MCF 10A (cell line): ENCODE data around the gene ZNF827. TPM values are rescaled to one million over a fixed set of nuclear protein-coding genes. Genes with fewer than 3 reads are reported as not detected.

Experiments used
- BruUV-seq: library from RNA; stranded (reverse); fragments of 400-500 nt; replicated peaks from 2 replicates; lab custom pipeline; 2021; lab: Mats Ljungman, UMichigan
- CTCF ChIA-PET: fragments of 300-600 bp; sonication (Branson Sonifier 250); formaldehyde crosslinking; extraction: SDS; loops from one replicate; lab custom pipeline; 2021; ENCODE audit warnings: antibody characterized with exemption, inconsistent platforms; lab: Yijun Ruan, JAX
- POLR2A ChIA-PET: fragments of 300-600, 350-650 bp; sonication (Branson Sonifier 250); formaldehyde crosslinking; extraction: SDS; loops from one replicate; lab custom pipeline; 2020; ENCODE audit warnings: antibody characterized with exemption, inconsistent platforms; lab: Yijun Ruan, JAX
- DNase-seq: peaks from one replicate; pipeline ENCODE4 v3.0.0-alpha.2; 2018; ENCODE audit not compliant: unreplicated experiment
- H3K27ac Mint-ChIP-seq: one replicate; pipeline ENCODE4 v1.8.0; 2022; ENCODE audit warnings: mild to moderate bottlenecking, low read depth, mixed read lengths; ENCODE audit not compliant: unreplicated experiment
- H3K27me3 Mint-ChIP-seq: one replicate; pipeline ENCODE4 v1.8.0; 2022; ENCODE audit warnings: mixed read lengths; ENCODE audit not compliant: insufficient read depth, unreplicated experiment
- H3K36me3 Mint-ChIP-seq: one replicate; pipeline ENCODE4 v1.8.0; 2022; ENCODE audit warnings: mild to moderate bottlenecking, moderate library complexity, mixed read lengths; ENCODE audit not compliant: insufficient read depth, unreplicated experiment
- H3K4me1 Mint-ChIP-seq: one replicate; pipeline ENCODE4 v1.8.0; 2022; ENCODE audit warnings: mixed read lengths; ENCODE audit not compliant: insufficient read depth, unreplicated experiment
- H3K4me3 Mint-ChIP-seq: one replicate; pipeline ENCODE4 v1.8.0; 2022; ENCODE audit warnings: mild to moderate bottlenecking, moderate library complexity, mixed read lengths; ENCODE audit not compliant: unreplicated experiment
- H3K9me3 Mint-ChIP-seq: one replicate; pipeline ENCODE4 v1.8.0; 2022; ENCODE audit warnings: mixed read lengths; ENCODE audit not compliant: unreplicated experiment
- intact Hi-C: fragments of 100-400 bp; cut with micrococcal nuclease; formaldehyde crosslinking; loops from 2 replicates; pipeline ENCODE4 v1.14.1; 2022
- total RNA-seq: library from RNA; stranded (reverse); gene quantifications from 2 replicates; pipeline ENCODE4 v1.2.3, GENCODE V29; 2022
- TF ChIP-seq, protein P1 (sequence below): fragments of 200-600 bp; IDR thresholded peaks from one replicate; pipeline ENCODE4 v1.8.0; 2022; ENCODE audit warnings: antibody characterized with exemption, mild to moderate bottlenecking; ENCODE audit not compliant: unreplicated experiment

ZNF827 gene
- total RNA-seq, 1 experiment from 2014 or later: 11.3 TPM

DNA sequence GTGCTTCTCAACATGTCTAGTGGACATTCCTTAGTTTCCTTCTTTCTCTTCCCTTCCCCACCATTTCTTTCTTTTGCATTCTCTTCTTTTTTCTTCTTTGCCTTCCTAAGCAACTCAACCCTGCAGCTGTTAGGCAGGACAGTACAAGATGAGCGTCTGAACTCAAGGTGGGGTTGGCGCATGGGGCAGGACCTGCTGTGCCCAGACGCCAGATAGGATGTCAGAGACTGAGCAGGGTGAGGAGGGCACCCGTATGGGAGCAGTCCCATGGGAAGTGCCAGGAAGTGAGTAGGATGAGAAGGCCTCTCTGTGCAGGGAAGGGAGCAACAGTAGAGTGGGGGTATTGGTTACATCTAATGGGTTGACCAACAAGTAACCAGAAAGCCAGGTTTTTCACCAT, 38.1 kb upstream of the ZNF827 start:
- TF ChIP-seq, protein P1, sequence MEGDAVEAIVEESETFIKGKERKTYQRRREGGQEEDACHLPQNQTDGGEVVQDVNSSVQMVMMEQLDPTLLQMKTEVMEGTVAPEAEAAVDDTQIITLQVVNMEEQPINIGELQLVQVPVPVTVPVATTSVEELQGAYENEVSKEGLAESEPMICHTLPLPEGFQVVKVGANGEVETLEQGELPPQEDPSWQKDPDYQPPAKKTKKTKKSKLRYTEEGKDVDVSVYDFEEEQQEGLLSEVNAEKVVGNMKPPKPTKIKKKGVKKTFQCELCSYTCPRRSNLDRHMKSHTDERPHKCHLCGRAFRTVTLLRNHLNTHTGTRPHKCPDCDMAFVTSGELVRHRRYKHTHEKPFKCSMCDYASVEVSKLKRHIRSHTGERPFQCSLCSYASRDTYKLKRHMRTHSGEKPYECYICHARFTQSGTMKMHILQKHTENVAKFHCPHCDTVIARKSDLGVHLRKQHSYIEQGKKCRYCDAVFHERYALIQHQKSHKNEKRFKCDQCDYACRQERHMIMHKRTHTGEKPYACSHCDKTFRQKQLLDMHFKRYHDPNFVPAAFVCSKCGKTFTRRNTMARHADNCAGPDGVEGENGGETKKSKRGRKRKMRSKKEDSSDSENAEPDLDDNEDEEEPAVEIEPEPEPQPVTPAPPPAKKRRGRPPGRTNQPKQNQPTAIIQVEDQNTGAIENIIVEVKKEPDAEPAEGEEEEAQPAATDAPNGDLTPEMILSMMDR: no peak
- POLR2A ChIA-PET: no interaction called here
- H3K36me3 Mint-ChIP-seq: no peaks in the 10 kb centered on the region
- DNase-seq: no peak
- H3K9me3 Mint-ChIP-seq: no peaks in the 10 kb centered on the region
- no peak overlapping the region for H3K4me3 Mint-ChIP-seq
- H3K27me3 Mint-ChIP-seq: no peaks in the 10 kb centered on the region
- no TSS peak for BruUV-seq
- intact Hi-C loops: no loop called here
- no peak overlapping the region for H3K27ac Mint-ChIP-seq
- no peaks in the 10 kb centered on the region for H3K4me1 Mint-ChIP-seq
- CTCF ChIA-PET: interaction anchor here (0.7 kb wide), 1 partner anchor 1536 kb away, joined by 3 read pairs; no protein-coding TSS in a partner anchor

DNA sequence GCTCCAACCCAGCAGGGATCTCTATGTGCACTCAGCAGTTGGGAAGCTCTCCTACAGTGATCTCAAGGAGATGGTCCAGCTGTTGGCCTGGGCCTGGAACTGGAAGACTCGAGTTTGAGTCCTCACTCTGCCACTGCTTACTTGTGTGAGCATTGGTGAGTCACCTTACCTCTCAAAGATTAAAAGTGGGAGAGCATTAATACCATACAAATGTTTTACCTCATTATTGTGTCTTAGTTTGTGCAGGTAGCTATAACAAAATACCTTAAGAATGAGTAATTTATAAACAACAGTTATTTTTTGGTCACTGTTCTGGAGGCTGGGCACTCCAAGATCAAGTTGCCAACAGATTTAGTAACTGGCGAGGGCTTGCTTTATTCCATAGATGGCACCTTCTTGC, 21.4 kb upstream of the ZNF827 start:
- BruUV-seq: no TSS peak
- POLR2A ChIA-PET: no interaction called here
- Mint-ChIP-seq H3K27me3 (no peaks in the 10 kb centered on the region), H3K4me1 (peaks cover 17% of the 10 kb centered on the region), H3K27ac (no peak overlapping the region), H3K4me3 (no peak overlapping the region), H3K9me3 (peaks cover 11% of the 10 kb centered on the region), H3K36me3 (peaks cover 6% of the 10 kb centered on the region)
- DNase-seq: no peak
- TF ChIP-seq, protein P1: no peak
- CTCF ChIA-PET: no interaction called here
- intact Hi-C loops: no loop called here

DNA sequence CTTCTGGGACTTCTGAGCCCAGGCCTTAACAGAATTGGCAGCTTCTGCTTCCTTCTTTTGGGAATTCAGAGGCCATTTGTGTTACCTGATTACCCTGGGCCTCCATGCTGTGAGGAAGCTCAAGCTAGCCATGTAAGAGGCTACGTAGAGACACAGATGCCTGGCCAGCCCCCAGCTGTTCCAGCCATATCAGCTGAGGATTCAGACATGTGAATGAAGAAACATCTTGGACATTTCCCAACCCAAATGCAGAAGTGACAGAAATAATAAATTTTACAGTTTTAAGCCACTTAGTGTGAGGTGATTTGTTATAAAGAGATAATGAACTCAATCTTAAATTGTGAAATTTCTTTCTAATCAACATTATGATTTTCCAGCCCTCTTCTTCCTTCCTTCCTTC, 18.7 kb upstream of the ZNF827 start:
- ChIA-PET POLR2A (no interaction called here), CTCF (interaction anchor here (0.5 to 2.7 kb wide), 7 partner anchors 10 to 1781 kb away, joined by 3 to 16 read pairs (median 3); no protein-coding TSS in a partner anchor)
- TF ChIP-seq, protein P1: no peak
- H3K36me3 Mint-ChIP-seq: peaks cover 6% of the 10 kb centered on the region
- intact Hi-C loops: no loop called here
- H3K27ac Mint-ChIP-seq: peak overlapping the region; percentile 68
- H3K4me1 Mint-ChIP-seq: peaks cover 32% of the 10 kb centered on the region
- H3K4me3 Mint-ChIP-seq: no peak overlapping the region
- no peaks in the 10 kb centered on the region for H3K27me3 Mint-ChIP-seq
- no TSS peak for BruUV-seq
- peaks cover 9% of the 10 kb centered on the region for H3K9me3 Mint-ChIP-seq
- no peak for DNase-seq

DNA sequence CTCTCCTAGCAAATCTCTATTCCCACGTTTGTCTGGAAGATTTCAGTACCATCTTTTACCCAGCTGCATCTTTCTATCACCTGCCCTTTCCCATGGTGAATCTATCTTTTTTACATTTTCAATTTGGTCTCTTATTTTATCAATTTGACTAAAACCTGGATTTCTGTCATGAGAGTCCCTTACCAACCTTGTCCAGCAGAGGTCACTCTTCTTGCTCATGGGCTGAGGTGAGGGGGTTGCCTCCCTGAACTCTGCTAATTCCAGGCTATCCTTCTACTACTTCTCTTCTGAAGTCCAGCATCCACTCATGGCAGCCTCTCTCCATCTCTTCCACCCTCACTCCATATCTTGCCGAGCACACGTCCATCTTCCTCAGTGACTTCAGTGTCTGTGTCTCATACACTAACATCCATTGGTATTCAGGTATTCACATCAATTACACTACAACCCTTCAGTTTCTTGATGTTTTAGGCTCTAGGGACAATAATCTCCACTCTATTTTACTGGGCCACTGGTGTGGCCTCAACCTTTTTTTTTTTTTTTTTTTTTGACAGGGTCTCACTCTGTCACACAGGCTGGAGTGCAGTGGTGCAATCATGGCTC, 17.8 kb upstream of the ZNF827 start:
- Mint-ChIP-seq H3K36me3 (peaks cover 6% of the 10 kb centered on the region), H3K27me3 (no peaks in the 10 kb centered on the region), H3K4me3 (no peak overlapping the region), H3K9me3 (peaks cover 9% of the 10 kb centered on the region), H3K4me1 (peaks cover 32% of the 10 kb centered on the region), H3K27ac (no peak overlapping the region)
- ChIA-PET POLR2A (no interaction called here), CTCF (interaction anchor here (0.7 to 2.7 kb wide), 19 partner anchors 11 to 740 kb away, joined by 3 to 16 read pairs (median 3); no protein-coding TSS in a partner anchor)
- TF ChIP-seq, protein P1: peak; percentile 70
- intact Hi-C loops: no loop called here
- no TSS peak for BruUV-seq
- peak; percentile 62 for DNase-seq
